GM19035 (cell line): ENCODE data around the gene TLE6.
A peak's percentile ranks its signal among the peaks of the same experiment; 100 is the strongest.
"Not testable (repeated sequence)": the region's sequence is repeated elsewhere in the genome, so short reads cannot be mapped to it uniquely, and the experiment has no call there.

Experiments used
- ATAC-seq: cut with Tn5 transposase; IDR thresholded peaks from one replicate; pipeline ENCODE4 v1.9.1; 2021; ENCODE audit not compliant: unreplicated experiment

TLE6 gene

GRCh38 chr19:3027292-3027691 is 49.9 kb downstream of the TLE6 start:
- no peak for ATAC-seq

GRCh38 chr19:3027981-3028304 is 50.6 kb downstream of the TLE6 start:
- ATAC-seq: no peak

- ATAC-seq: no peak
Measured at GRCh38 chr19:3028305-3029064, 51.1 kb downstream of the TLE6 start.

GRCh38 chr19:3029065-3029923 is 51.9 kb downstream of the TLE6 start, which contains the start of gene TLE2:
Gene TLE2, minus strand, starts transcription at chr19:3029280. Its CDS starts 376 bp downstream, at chr19:3028904.
- no peak for ATAC-seq

GRCh38 chr19:3031607-3031867 is 54.2 kb downstream of the TLE6 start:
- ATAC-seq: no peak

- ATAC-seq: no peak
Measured at GRCh38 chr19:3033595-3034405, 56.4 kb downstream of the TLE6 start.

- no peak for ATAC-seq
Measured at GRCh38 chr19:3034406-3034655, 57.0 kb downstream of the TLE6 start.

GRCh38 chr19:3034656-3035541 is 57.5 kb downstream of the TLE6 start:
- ATAC-seq: peak; percentile 4

- ATAC-seq: peak; percentile 87
Measured at GRCh38 chr19:3035542-3036118, 58.3 kb downstream of the TLE6 start.

- peak; percentile 63 for ATAC-seq
Measured at GRCh38 chr19:3036119-3036976, 59.0 kb downstream of the TLE6 start.

- not testable (repeated sequence) for ATAC-seq
Measured at GRCh38 chr19:3036977-3037544, 59.7 kb downstream of the TLE6 start.

GRCh38 chr19:3038214-3038613 is 60.9 kb downstream of the TLE6 start:
- ATAC-seq: no peak

- no peak for ATAC-seq
Measured at GRCh38 chr19:3039125-3039524, 61.8 kb downstream of the TLE6 start.

- no peak for ATAC-seq
Measured at GRCh38 chr19:3039641-3040077, 62.3 kb downstream of the TLE6 start.

GRCh38 chr19:3041327-3041726 is 64.0 kb downstream of the TLE6 start:
- ATAC-seq: no peak

- no peak for ATAC-seq
Measured at GRCh38 chr19:3041761-3042620, 64.6 kb downstream of the TLE6 start.

GRCh38 chr19:3042621-3043267 is 65.4 kb downstream of the TLE6 start:
- no peak for ATAC-seq
